HEK293 (cell line): ENCODE data around the gene C17orf58.

Source experiments
- CTCF ChIA-PET: fragments of 350-600 bp; formaldehyde crosslinking; extraction: SDS; loops from one replicate; lab custom pipeline; 2021; ENCODE audit warnings: antibody characterized with exemption; lab: Yijun Ruan, JAX
- POLR2A ChIA-PET: fragments of 300-600 bp; formaldehyde crosslinking; extraction: SDS; loops from one replicate; lab custom pipeline; 2020; ENCODE audit warnings: antibody characterized with exemption, inconsistent platforms; lab: Yijun Ruan, JAX
- H3K27ac ChIP-seq: fragments of 200-500 bp; sonication (Bioruptor generic); 2 replicates; pipeline ENCODE4 v1.5.1; 2014; ENCODE audit warnings: low read depth, low read length, control low read depth, inconsistent platforms; ENCODE audit errors: extremely low read depth
- H3K36me3 ChIP-seq, 2 experiments: fragments of 200-500 bp in 1 of 2; sonication (Bioruptor generic) in 1 of 2; 1 replicate in 1 of 2; 2 replicates in 1 of 2; pipeline ENCODE4 v1.5.1; 2014 to 2017; ENCODE audit warnings: inconsistent platforms in 2 of 2, low read length in 2 of 2; ENCODE audit not compliant: control insufficient read depth in 2 of 2, insufficient read depth in 1 of 2
- H3K4me1 ChIP-seq: fragments of 200-500 bp; sonication (Bioruptor generic); 2 replicates; pipeline ENCODE4 v1.5.1; 2014; ENCODE audit warnings: mild to moderate bottlenecking, low read length, inconsistent platforms; ENCODE audit not compliant: control insufficient read depth, insufficient read depth
- H3K4me3 ChIP-seq: 2 replicates; pipeline ENCODE4 v1.5.1; 2011; ENCODE audit warnings: low read depth, mild to moderate bottlenecking, control low read depth, low read length, moderate library complexity
- H3K9me3 ChIP-seq: fragments of 200-500 bp; sonication (Bioruptor generic); 2 replicates; pipeline ENCODE4 v1.5.1; 2014; ENCODE audit warnings: low read depth, low read length, inconsistent platforms; ENCODE audit not compliant: control insufficient read depth, insufficient read depth
- GLIS2 ChIP-seq: fragments of 450-650 bp; formaldehyde crosslinking; IDR thresholded peaks from 2 replicates; pipeline ENCODE4 v1.5.1; 2016; ENCODE audit warnings: missing biosample characterization, missing genetic modification characterization
- KLF16 ChIP-seq: fragments of 450-650 bp; formaldehyde crosslinking; IDR thresholded peaks from 2 replicates; pipeline ENCODE4 v1.5.1; 2017; ENCODE audit warnings: missing biosample characterization, missing genetic modification characterization
- MZF1 ChIP-seq: fragments of 450-650 bp; formaldehyde crosslinking; IDR thresholded peaks from 2 replicates; pipeline ENCODE4 v1.5.1; 2017; ENCODE audit warnings: missing biosample characterization, missing genetic modification characterization, borderline replicate concordance
- PRDM10 ChIP-seq: fragments of 450-650 bp; formaldehyde crosslinking; IDR thresholded peaks from 2 replicates; pipeline ENCODE4 v1.5.1; 2016; ENCODE audit warnings: missing biosample characterization, missing genetic modification characterization
- ZBTB17 ChIP-seq: fragments of 450-650 bp; formaldehyde crosslinking; IDR thresholded peaks from 2 replicates; pipeline ENCODE4 v1.5.1; 2016; ENCODE audit warnings: missing biosample characterization, missing genetic modification characterization
- ZEB2 ChIP-seq: fragments of 450-650 bp; formaldehyde crosslinking; IDR thresholded peaks from 2 replicates; pipeline ENCODE4 v1.5.1; 2016; ENCODE audit warnings: missing biosample characterization, missing genetic modification characterization
- ZFP69B ChIP-seq: fragments of 450-650 bp; formaldehyde crosslinking; IDR thresholded peaks from 2 replicates; pipeline ENCODE4 v1.5.1; 2016; ENCODE audit warnings: missing biosample characterization, missing genetic modification characterization
- ZNF2 ChIP-seq: fragments of 450-650 bp; formaldehyde crosslinking; IDR thresholded peaks from 2 replicates; pipeline ENCODE4 v1.5.1; 2016; ENCODE audit warnings: missing biosample characterization, missing genetic modification characterization
- ZNF202 ChIP-seq: fragments of 450-650 bp; formaldehyde crosslinking; IDR thresholded peaks from 2 replicates; pipeline ENCODE4 v1.5.1; 2016; ENCODE audit warnings: missing biosample characterization, missing genetic modification characterization, borderline replicate concordance
- ZNF221 ChIP-seq: fragments of 450-650 bp; formaldehyde crosslinking; IDR thresholded peaks from 2 replicates; pipeline ENCODE4 v1.5.1; 2017; ENCODE audit warnings: missing biosample characterization, missing genetic modification characterization, borderline replicate concordance
- ZNF23 ChIP-seq: fragments of 450-650 bp; formaldehyde crosslinking; IDR thresholded peaks from 2 replicates; pipeline ENCODE4 v1.5.1; 2016; ENCODE audit warnings: missing biosample characterization, missing genetic modification characterization, borderline replicate concordance
- ZNF335 ChIP-seq: fragments of 450-650 bp; formaldehyde crosslinking; conservative IDR thresholded peaks from 2 replicates; pipeline ENCODE4 v1.5.1; 2016; ENCODE audit warnings: missing biosample characterization, missing genetic modification characterization
- ZNF433 ChIP-seq: fragments of 450-650 bp; formaldehyde crosslinking; IDR thresholded peaks from 2 replicates; pipeline ENCODE4 v1.5.1; 2016; ENCODE audit warnings: missing biosample characterization, missing genetic modification characterization, low read depth
- ZNF488 ChIP-seq: fragments of 450-650 bp; formaldehyde crosslinking; IDR thresholded peaks from 2 replicates; pipeline ENCODE4 v1.5.1; 2016; ENCODE audit warnings: missing biosample characterization, missing genetic modification characterization
- ZNF518A ChIP-seq: fragments of 450-650 bp; formaldehyde crosslinking; conservative IDR thresholded peaks from 2 replicates; pipeline ENCODE4 v1.5.1; 2016; ENCODE audit warnings: low read depth, missing biosample characterization, missing genetic modification characterization
- ZNF521 ChIP-seq: fragments of 450-650 bp; formaldehyde crosslinking; IDR thresholded peaks from 2 replicates; pipeline ENCODE4 v1.5.1; 2017; ENCODE audit warnings: missing biosample characterization, mild to moderate bottlenecking, missing genetic modification characterization
- ZNF600 ChIP-seq: fragments of 450-650 bp; formaldehyde crosslinking; IDR thresholded peaks from 2 replicates; pipeline ENCODE4 v1.5.1; 2016; ENCODE audit warnings: missing biosample characterization, missing genetic modification characterization
- ZNF623 ChIP-seq: fragments of 450-650 bp; formaldehyde crosslinking; IDR thresholded peaks from 2 replicates; pipeline ENCODE4 v1.5.1; 2016; ENCODE audit warnings: missing biosample characterization, missing genetic modification characterization
- ZXDB ChIP-seq: fragments of 450-650 bp; formaldehyde crosslinking; IDR thresholded peaks from 2 replicates; pipeline ENCODE4 v1.5.1; 2016; ENCODE audit warnings: missing biosample characterization, missing genetic modification characterization
- TF ChIP-seq, protein P1 (sequence below): fragments of 450-650 bp; formaldehyde crosslinking; IDR thresholded peaks from 2 replicates; pipeline ENCODE4 v1.5.1; 2016; ENCODE audit warnings: missing biosample characterization, missing genetic modification characterization
- TF ChIP-seq, protein P2 (sequence below): fragments of 450-650 bp; formaldehyde crosslinking; IDR thresholded peaks from 2 replicates; pipeline ENCODE4 v1.5.1; 2016; ENCODE audit warnings: missing biosample characterization, missing genetic modification characterization
- TF ChIP-seq, protein P3 (sequence below): fragments of 450-650 bp; formaldehyde crosslinking; optimal IDR thresholded peaks from 2 replicates; pipeline ENCODE3; 2016; ENCODE audit warnings: missing biosample characterization, mild to moderate bottlenecking, missing genetic modification characterization

The C17orf58 gene

DNA sequence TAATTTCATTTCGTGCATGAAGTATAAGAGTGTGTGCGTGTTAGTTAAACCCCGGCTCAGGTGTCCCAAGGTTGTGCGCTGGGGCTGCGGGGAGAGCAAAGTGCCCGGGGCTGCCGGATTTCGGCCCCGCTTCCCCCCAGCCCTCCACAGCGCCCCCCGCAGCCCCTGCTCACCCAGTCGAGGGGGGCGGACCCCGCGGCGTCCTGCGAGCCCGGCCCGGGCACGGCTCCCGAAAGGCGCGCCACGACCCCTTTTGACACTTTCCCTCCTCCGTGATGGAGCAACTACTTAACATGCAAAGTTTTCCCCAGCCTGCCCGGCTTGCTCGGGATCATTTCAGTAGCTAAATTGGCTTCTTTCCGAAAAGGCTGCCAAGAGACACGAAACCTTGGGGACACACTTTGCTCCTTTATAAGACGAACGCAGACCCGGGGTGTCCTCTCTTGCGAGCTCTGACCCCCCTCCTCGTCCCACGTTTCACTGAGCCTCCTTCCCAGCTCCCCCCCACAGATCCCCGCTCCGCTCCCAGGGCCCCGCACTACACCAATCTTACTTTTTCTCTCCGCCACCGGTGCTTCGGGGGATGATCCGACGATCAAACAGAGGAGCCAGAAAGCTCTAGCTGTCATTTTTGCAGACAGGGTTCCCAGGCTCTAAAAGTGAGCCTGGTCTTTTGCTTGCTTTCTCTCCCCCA lies 552 bp downstream of the C17orf58 start:
- Histone ChIP-seq H3K36me3 (peaks cover 0 to 4% of the 10 kb centered on the region in 2 experiments; a peak in 1 of 3 replicates), H3K4me3 (peak overlapping the region; percentile 51), H3K27ac (peak overlapping the region; percentile 71; the same call in 1 of the 2 replicates), H3K4me1 (peaks cover 20% of the 10 kb centered on the region), H3K9me3 (no peaks in the 10 kb centered on the region)
- ChIA-PET CTCF (interaction anchor here (0.6 to 7.0 kb wide), 6 partner anchors 15 to 774 kb away, joined by 3 to 42 read pairs (median 4); no protein-coding TSS in a partner anchor), POLR2A (interaction anchor here (1.1 to 2.9 kb wide), 3 partner anchors 25 to 252 kb away, joined by 3 to 13 read pairs (median 9); partner anchors contain the start of gene KPNA2)
- 0 out of 2 replicates have a peak, but pooled peaks have one; percentile 36 for TF ChIP-seq ZNF335 (tag by site-specific recombination)
- peak; percentile 38; the same call in 1 of the 2 replicates for TF ChIP-seq PRDM10 (tag by site-specific recombination)
- no peak for TF ChIP-seq ZNF23 (tag by site-specific recombination)
- no peak for TF ChIP-seq ZNF623 (tag by site-specific recombination)
- TF ChIP-seq ZNF2 (tag by site-specific recombination) = no peak
- no peak for TF ChIP-seq ZNF433 (tag by site-specific recombination)
- TF ChIP-seq, protein P1, sequence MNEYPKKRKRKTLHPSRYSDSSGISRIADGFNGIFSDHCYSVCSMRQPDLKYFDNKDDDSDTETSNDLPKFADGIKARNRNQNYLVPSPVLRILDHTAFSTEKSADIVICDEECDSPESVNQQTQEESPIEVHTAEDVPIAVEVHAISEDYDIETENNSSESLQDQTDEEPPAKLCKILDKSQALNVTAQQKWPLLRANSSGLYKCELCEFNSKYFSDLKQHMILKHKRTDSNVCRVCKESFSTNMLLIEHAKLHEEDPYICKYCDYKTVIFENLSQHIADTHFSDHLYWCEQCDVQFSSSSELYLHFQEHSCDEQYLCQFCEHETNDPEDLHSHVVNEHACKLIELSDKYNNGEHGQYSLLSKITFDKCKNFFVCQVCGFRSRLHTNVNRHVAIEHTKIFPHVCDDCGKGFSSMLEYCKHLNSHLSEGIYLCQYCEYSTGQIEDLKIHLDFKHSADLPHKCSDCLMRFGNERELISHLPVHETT (tag by site-specific recombination) = no peak
- peak; percentile 76 for TF ChIP-seq ZXDB (tag by site-specific recombination)
- TF ChIP-seq ZBTB17 = peak; percentile 70; the same call in 1 of the 2 replicates
- TF ChIP-seq ZNF600 (tag by site-specific recombination) = 0 out of 2 replicates have a peak, but pooled peaks have one; percentile 41
- TF ChIP-seq, protein P2, sequence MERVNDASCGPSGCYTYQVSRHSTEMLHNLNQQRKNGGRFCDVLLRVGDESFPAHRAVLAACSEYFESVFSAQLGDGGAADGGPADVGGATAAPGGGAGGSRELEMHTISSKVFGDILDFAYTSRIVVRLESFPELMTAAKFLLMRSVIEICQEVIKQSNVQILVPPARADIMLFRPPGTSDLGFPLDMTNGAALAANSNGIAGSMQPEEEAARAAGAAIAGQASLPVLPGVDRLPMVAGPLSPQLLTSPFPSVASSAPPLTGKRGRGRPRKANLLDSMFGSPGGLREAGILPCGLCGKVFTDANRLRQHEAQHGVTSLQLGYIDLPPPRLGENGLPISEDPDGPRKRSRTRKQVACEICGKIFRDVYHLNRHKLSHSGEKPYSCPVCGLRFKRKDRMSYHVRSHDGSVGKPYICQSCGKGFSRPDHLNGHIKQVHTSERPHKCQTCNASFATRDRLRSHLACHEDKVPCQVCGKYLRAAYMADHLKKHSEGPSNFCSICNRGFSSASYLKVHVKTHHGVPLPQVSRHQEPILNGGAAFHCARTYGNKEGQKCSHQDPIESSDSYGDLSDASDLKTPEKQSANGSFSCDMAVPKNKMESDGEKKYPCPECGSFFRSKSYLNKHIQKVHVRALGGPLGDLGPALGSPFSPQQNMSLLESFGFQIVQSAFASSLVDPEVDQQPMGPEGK (tag by site-specific recombination) = peak; percentile 84
- TF ChIP-seq ZNF221 (tag by site-specific recombination) = no peak
- no peak for TF ChIP-seq ZNF488 (tag by site-specific recombination)
- TF ChIP-seq ZNF521 (tag by site-specific recombination) = no peak
- TF ChIP-seq ZNF202 (tag by site-specific recombination) = no peak
- no peak; the same call in 1 of the 2 replicates for TF ChIP-seq ZFP69B (tag by site-specific recombination)
- TF ChIP-seq ZNF518A = 0 out of 2 replicates have a peak, but pooled peaks have one; percentile 7
- peak; percentile 64; the same call in 1 of the 2 replicates for TF ChIP-seq MZF1 (tag by site-specific recombination)
- peak; percentile 6; the same call in 1 of the 2 replicates for TF ChIP-seq ZEB2 (tag by site-specific recombination)
- peak; percentile 57; the same call in 1 of the 2 replicates for TF ChIP-seq KLF16 (tag by site-specific recombination)
- peak; percentile 97 for TF ChIP-seq GLIS2 (tag by site-specific recombination)
- TF ChIP-seq, protein P3, sequence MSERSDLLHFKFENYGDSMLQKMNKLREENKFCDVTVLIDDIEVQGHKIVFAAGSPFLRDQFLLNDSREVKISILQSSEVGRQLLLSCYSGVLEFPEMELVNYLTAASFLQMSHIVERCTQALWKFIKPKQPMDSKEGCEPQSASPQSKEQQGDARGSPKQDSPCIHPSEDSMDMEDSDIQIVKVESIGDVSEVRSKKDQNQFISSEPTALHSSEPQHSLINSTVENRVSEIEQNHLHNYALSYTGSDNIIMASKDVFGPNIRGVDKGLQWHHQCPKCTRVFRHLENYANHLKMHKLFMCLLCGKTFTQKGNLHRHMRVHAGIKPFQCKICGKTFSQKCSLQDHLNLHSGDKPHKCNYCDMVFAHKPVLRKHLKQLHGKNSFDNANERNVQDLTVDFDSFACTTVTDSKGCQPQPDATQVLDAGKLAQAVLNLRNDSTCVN (tag by site-specific recombination) = peak; percentile 75
